Measurements from ENCODE around the gene GZMH.

- TF ChIP-seq CTCF (IDR thresholded peaks at IDR 0.05; ENCODE audit: low read length): no peak
- no peak for TF ChIP-seq EZH2 (IDR thresholded peaks at IDR 0.05; ENCODE audit: borderline replicate concordance, low read length)
Measured at GRCh38 chr14:24595073-24595808, 14.2 kb downstream of the GZMH start.

All from OCI-LY1 (cell line).